ENCODE data around the gene ZNF582.

DNA sequence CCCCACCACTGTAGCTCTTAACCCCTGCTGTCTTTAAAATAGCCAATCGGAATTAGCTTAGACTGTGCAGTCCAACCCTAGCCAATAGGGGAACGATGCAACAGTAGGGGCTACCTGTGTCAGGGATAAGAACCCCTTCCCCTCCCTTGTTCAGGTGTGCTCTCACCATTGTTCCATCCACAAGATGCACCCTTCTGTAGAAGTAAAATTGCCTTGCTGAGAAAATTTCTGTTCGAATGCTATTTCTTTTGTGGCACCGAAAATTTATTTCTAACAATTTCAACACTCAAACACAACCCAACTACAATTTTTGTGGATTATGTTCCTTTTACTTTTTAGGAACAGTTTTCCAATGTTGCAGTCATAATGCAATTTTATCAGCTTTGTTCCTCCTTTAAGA, 7.2 kb upstream of the ZNF582 start:
- TF ChIP-seq CTCF (optimal IDR thresholded peaks at IDR 0.05 in 1 of 3, IDR thresholded peaks at IDR 0.05 in 1 of 3, conservative IDR thresholded peaks at IDR 0.05 in 1 of 3; ENCODE audit: extremely low read depth in 1 of 3, insufficient read depth in 2 of 3, low read length in 3 of 3) (no peak), EZH2 (IDR thresholded peaks at IDR 0.05; ENCODE audit: low read length) (no peak)

Data from keratinocyte (primary cell).